Measurements from ENCODE around the gene NMBR. TPM values are rescaled to one million over a fixed set of nuclear protein-coding genes. Genes with fewer than 3 reads are reported as not detected.
"Not testable (repeated sequence)": the region's sequence is repeated elsewhere in the genome, so short reads cannot be mapped to it uniquely, and the experiment has no call there.

NMBR gene
- total RNA-seq: not detected

DNA sequence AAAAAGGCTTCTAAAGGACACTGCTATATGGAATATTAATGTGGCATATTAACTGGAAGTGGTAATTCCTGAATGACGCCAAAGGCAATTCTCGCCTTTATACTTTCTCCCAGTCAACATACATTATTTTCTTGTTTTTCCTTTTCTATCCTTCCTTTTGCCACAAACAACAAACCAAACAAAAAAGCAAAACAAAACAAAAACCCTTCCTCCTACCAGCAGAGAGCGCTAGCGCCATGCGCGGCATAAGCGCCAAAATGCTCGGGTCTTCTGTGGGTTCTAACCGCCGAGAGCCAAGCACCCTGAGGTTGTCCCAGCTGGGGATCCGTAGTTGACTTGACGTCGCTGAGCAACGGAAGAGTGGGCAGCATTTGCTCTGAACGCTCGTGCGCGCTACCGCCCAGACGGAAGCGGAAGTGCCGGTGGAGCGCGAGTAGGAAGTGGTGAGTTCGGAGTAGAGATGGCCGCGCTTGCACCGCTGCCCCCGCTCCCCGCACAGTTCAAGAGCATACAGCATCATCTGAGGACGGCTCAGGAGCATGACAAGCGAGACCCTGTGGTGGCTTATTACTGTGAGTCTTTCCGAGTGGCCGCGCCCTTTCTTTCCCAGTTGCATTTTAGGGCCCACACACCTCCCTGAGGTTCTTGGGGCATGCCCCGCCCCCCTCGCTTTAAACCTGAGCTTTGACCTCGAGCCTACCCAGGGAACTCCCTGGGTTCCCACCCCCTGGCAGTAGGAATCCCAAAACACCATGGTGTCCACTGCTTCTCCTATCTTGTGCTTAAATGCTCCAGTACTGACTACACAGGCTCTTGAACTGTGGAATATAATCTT is at the start of gene NMBR, which contains the start of gene VTA1:
TSS of gene NMBR (minus strand) at position 295 of the 835 bp plus-strand sequence. CDS start 58,464 bp downstream, outside the sequence.
TSS of gene VTA1 (plus strand) at position 436 of the 835 bp plus-strand sequence. CDS start at position 461, 25 bp downstream.
- Histone ChIP-seq H3K27ac (ENCODE audit: low read depth, low read length) (peak within 1 kb of the TSS; percentile 45), H3K36me3 (ENCODE audit: control insufficient read depth in 3 of 3, insufficient read depth in 3 of 3, low read length in 3 of 3) (no peaks in the 10 kb centered on the region), H3K9ac (ENCODE audit: low read depth in 1 of 3, low read length in 3 of 3) (peak within 1 kb of the TSS; percentile 80 to 87 (median 85))

DNA sequence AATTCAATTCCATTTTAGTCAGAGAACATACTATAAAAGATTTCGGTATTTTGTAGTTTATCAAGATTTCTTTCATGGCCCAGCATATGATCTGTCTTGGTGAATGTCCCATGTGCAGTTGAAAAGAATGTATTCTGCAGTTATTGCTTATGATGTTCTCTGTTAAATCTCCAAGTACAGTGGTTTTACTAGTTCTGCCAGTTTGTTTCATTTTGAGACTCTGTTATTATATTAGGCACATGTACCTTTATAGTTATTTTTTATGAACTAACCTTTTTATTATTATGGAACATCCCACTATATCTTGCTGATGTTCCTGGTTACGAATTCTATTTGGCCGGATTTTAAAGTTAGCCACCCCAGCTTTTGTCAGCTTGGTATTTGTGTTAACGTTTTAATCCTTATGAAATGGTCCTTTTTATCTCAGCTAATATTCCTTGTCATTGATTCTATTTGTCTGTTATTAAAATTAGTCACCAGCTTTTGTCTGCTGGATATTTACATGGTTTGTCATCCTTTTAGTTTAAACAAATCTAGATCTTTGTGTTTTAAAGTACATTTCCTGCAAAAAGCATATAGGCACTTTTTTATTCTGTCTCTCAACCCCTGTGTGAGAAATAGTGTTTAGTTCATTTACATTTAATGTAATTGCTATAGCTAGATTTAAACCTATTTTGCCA is 49.1 kb upstream of the NMBR start:
- Histone ChIP-seq H3K4me3 (ENCODE audit: low read length in 3 of 3) (no peak overlapping the region), H3K27me3 (ENCODE audit: control insufficient read depth in 3 of 3, insufficient read depth in 3 of 3, low read length in 3 of 3) (no peaks in the 10 kb centered on the region), H3K4me1 (ENCODE audit: control insufficient read depth in 3 of 3, insufficient read depth in 3 of 3, low read length in 3 of 3) (no peaks in the 10 kb centered on the region), H3K27ac (ENCODE audit: low read depth, low read length) (no peak overlapping the region), H3K9ac (ENCODE audit: low read depth in 1 of 3, low read length in 3 of 3) (no peak overlapping the region), H3K9me3 (ENCODE audit: control insufficient read depth in 3 of 3, low read length in 3 of 3) (no peaks in the 10 kb centered on the region), H3K36me3 (ENCODE audit: control insufficient read depth in 3 of 3, insufficient read depth in 3 of 3, low read length in 3 of 3) (peaks cover 0 to 9% (median 8%) of the 10 kb centered on the region in 3 donors)

More for the DNA sequence above, at the start of gene NMBR, which contains the start of gene VTA1:
- Histone ChIP-seq H3K4me1 (ENCODE audit: control insufficient read depth in 3 of 3, insufficient read depth in 3 of 3, low read length in 3 of 3) (peaks cover 7 to 10% (median 10%) of the 10 kb centered on the region in 3 donors), H3K9me3 (ENCODE audit: control insufficient read depth in 3 of 3, low read length in 3 of 3) (no peaks in the 10 kb centered on the region), H3K27me3 (ENCODE audit: control insufficient read depth in 3 of 3, insufficient read depth in 3 of 3, low read length in 3 of 3) (no peaks in the 10 kb centered on the region), H3K4me3 (ENCODE audit: low read length in 3 of 3) (peak within 1 kb of the TSS; percentile 92 to 99 (median 97))

GRCh38 chr6:142193621-142194020 is 46.7 kb upstream of the NMBR start:
- Histone ChIP-seq H3K27ac (ENCODE audit: low read depth, low read length) (no peak overlapping the region), H3K4me1 (ENCODE audit: control insufficient read depth in 3 of 3, insufficient read depth in 3 of 3, low read length in 3 of 3) (no peaks in the 10 kb centered on the region), H3K36me3 (ENCODE audit: control insufficient read depth in 3 of 3, insufficient read depth in 3 of 3, low read length in 3 of 3) (peaks cover 0 to 8% (median 4%) of the 10 kb centered on the region in 3 donors), H3K27me3 (ENCODE audit: control insufficient read depth in 3 of 3, insufficient read depth in 3 of 3, low read length in 3 of 3) (no peaks in the 10 kb centered on the region), H3K9ac (ENCODE audit: low read depth in 1 of 3, low read length in 3 of 3) (no peak overlapping the region), H3K4me3 (ENCODE audit: low read length in 3 of 3) (no peak overlapping the region), H3K9me3 (ENCODE audit: control insufficient read depth in 3 of 3, low read length in 3 of 3) (no peaks in the 10 kb centered on the region)

GRCh38 chr6:142192343-142192742 is 45.4 kb upstream of the NMBR start:
- peaks cover 0 to 5% (median 0%) of the 10 kb centered on the region in 3 donors for H3K36me3 ChIP-seq (ENCODE audit: control insufficient read depth in 3 of 3, insufficient read depth in 3 of 3, low read length in 3 of 3)
- H3K27ac ChIP-seq (ENCODE audit: low read depth, low read length): no peak overlapping the region
- H3K4me1 ChIP-seq (ENCODE audit: control insufficient read depth in 3 of 3, insufficient read depth in 3 of 3, low read length in 3 of 3): no peaks in the 10 kb centered on the region
- H3K9ac ChIP-seq (ENCODE audit: low read depth in 1 of 3, low read length in 3 of 3): no peak overlapping the region
- no peaks in the 10 kb centered on the region for H3K9me3 ChIP-seq (ENCODE audit: control insufficient read depth in 3 of 3, low read length in 3 of 3)
- no peak overlapping the region for H3K4me3 ChIP-seq (ENCODE audit: low read length in 3 of 3)
- H3K27me3 ChIP-seq (ENCODE audit: control insufficient read depth in 3 of 3, insufficient read depth in 3 of 3, low read length in 3 of 3): no peaks in the 10 kb centered on the region

GRCh38 chr6:142189057-142189456 is 42.1 kb upstream of the NMBR start:
- Histone ChIP-seq H3K4me3 (ENCODE audit: low read length in 3 of 3) (no peak overlapping the region), H3K36me3 (ENCODE audit: control insufficient read depth in 3 of 3, insufficient read depth in 3 of 3, low read length in 3 of 3) (peaks cover 0 to 5% (median 0%) of the 10 kb centered on the region in 3 donors), H3K4me1 (ENCODE audit: control insufficient read depth in 3 of 3, insufficient read depth in 3 of 3, low read length in 3 of 3) (no peaks in the 10 kb centered on the region), H3K9ac (ENCODE audit: low read depth in 1 of 3, low read length in 3 of 3) (no peak overlapping the region), H3K27me3 (ENCODE audit: control insufficient read depth in 3 of 3, insufficient read depth in 3 of 3, low read length in 3 of 3) (no peaks in the 10 kb centered on the region), H3K27ac (ENCODE audit: low read depth, low read length) (no peak overlapping the region), H3K9me3 (ENCODE audit: control insufficient read depth in 3 of 3, low read length in 3 of 3) (no peaks in the 10 kb centered on the region)

DNA sequence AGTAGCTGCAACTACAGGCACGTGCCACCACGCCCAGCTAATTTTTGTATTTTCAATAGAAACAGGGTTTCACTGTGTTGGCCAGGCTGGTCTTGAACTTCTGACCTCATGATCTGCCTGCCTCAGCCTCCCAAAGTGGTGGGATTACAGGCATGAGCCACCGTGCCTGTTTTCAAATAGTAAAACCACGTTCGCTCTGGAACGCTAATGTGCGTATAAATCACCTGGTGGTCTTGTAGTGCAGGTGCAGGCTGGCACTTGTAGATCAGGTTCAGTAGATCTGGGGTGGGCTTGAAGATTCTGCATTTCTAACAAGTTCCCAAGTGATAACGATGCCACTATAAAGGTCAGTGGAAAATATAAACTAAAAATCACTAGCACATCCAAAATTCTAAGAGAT is 41.4 kb upstream of the NMBR start:
- not testable (repeated sequence) for H3K9ac ChIP-seq (ENCODE audit: low read depth in 1 of 3, low read length in 3 of 3); H3K9me3 ChIP-seq (ENCODE audit: control insufficient read depth in 3 of 3, low read length in 3 of 3); H3K36me3 ChIP-seq (ENCODE audit: control insufficient read depth in 3 of 3, insufficient read depth in 3 of 3, low read length in 3 of 3); H3K4me1 ChIP-seq (ENCODE audit: control insufficient read depth in 3 of 3, insufficient read depth in 3 of 3, low read length in 3 of 3); H3K4me3 ChIP-seq (ENCODE audit: low read length in 3 of 3); H3K27me3 ChIP-seq (ENCODE audit: control insufficient read depth in 3 of 3, insufficient read depth in 3 of 3, low read length in 3 of 3); H3K27ac ChIP-seq (ENCODE audit: low read depth, low read length)

DNA sequence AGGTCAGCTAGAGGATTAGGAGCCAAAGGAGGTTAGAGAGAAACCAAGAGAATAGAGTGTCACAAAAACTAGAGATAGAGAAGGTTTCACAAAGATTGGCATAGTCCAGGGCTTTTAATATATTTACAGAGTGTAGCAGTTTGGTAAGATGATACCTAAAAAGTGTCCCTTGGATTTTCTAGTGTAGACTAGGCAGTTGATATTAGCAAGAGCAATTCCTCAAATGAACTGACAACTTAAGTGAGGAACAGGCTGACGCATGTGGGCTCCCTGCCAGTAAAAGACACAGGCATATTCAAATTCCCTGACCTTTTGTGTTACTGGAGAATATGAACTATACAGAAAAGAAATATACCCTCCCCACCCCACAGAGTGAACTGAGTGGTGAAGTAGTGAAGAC is 40.3 kb upstream of the NMBR start:
- Histone ChIP-seq H3K27ac (ENCODE audit: low read depth, low read length) (no peak overlapping the region), H3K27me3 (ENCODE audit: control insufficient read depth in 3 of 3, insufficient read depth in 3 of 3, low read length in 3 of 3) (no peaks in the 10 kb centered on the region), H3K36me3 (ENCODE audit: control insufficient read depth in 3 of 3, insufficient read depth in 3 of 3, low read length in 3 of 3) (peaks cover 0 to 5% (median 0%) of the 10 kb centered on the region in 3 donors), H3K9me3 (ENCODE audit: control insufficient read depth in 3 of 3, low read length in 3 of 3) (no peaks in the 10 kb centered on the region), H3K4me1 (ENCODE audit: control insufficient read depth in 3 of 3, insufficient read depth in 3 of 3, low read length in 3 of 3) (no peaks in the 10 kb centered on the region), H3K4me3 (ENCODE audit: low read length in 3 of 3) (no peak overlapping the region), H3K9ac (ENCODE audit: low read depth in 1 of 3, low read length in 3 of 3) (no peak overlapping the region)

DNA sequence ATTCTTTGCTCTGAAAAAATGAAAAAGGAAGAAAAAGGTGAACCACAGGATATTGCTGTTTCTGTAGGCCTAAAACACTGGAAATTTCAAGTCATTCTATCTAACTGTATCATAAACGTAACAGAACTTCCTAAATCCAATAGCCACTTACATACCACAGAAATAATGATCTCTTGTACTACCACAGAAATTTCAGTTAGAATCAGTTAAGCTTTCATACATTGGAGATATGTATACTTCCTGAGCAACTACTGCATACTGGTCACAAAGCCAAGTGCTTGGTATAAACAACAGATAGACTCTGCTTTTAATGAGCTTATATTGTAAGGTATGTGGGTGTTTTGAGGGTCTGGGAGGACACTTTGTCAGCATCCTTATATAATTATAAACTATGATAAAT is 38.7 kb upstream of the NMBR start:
- H3K4me3 ChIP-seq (ENCODE audit: low read length in 3 of 3): no peak overlapping the region
- no peaks in the 10 kb centered on the region for H3K4me1 ChIP-seq (ENCODE audit: control insufficient read depth in 3 of 3, insufficient read depth in 3 of 3, low read length in 3 of 3)
- H3K36me3 ChIP-seq (ENCODE audit: control insufficient read depth in 3 of 3, insufficient read depth in 3 of 3, low read length in 3 of 3): peaks cover 0 to 5% (median 0%) of the 10 kb centered on the region in 3 donors
- H3K27ac ChIP-seq (ENCODE audit: low read depth, low read length): no peak overlapping the region
- no peaks in the 10 kb centered on the region for H3K27me3 ChIP-seq (ENCODE audit: control insufficient read depth in 3 of 3, insufficient read depth in 3 of 3, low read length in 3 of 3)
- H3K9me3 ChIP-seq (ENCODE audit: control insufficient read depth in 3 of 3, low read length in 3 of 3): no peaks in the 10 kb centered on the region
- no peak overlapping the region for H3K9ac ChIP-seq (ENCODE audit: low read depth in 1 of 3, low read length in 3 of 3)

DNA sequence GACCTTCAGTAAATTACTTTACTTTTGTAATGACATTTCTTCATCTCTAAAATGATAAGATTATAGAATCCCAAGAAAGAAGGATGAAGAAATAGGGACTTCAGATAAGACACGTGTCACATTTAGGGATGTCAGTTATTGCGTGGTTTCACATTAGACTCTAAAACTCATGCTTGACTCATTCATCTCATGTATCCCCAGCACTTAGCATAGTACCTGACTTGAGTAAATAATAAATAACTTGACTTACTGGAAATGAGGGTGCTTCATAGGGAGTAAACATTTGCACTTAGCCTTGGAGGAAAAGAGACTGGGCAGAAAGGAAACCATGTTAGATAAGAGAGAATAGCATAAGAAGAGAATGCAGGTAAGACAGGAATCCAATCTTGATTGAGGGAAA is 37.4 kb upstream of the NMBR start:
- Histone ChIP-seq H3K9me3 (ENCODE audit: control insufficient read depth in 3 of 3, low read length in 3 of 3) (no peaks in the 10 kb centered on the region), H3K36me3 (ENCODE audit: control insufficient read depth in 3 of 3, insufficient read depth in 3 of 3, low read length in 3 of 3) (no peaks in the 10 kb centered on the region), H3K9ac (ENCODE audit: low read depth in 1 of 3, low read length in 3 of 3) (no peak overlapping the region), H3K27me3 (ENCODE audit: control insufficient read depth in 3 of 3, insufficient read depth in 3 of 3, low read length in 3 of 3) (no peaks in the 10 kb centered on the region), H3K4me1 (ENCODE audit: control insufficient read depth in 3 of 3, insufficient read depth in 3 of 3, low read length in 3 of 3) (no peaks in the 10 kb centered on the region), H3K4me3 (ENCODE audit: low read length in 3 of 3) (no peak overlapping the region), H3K27ac (ENCODE audit: low read depth, low read length) (no peak overlapping the region)

DNA sequence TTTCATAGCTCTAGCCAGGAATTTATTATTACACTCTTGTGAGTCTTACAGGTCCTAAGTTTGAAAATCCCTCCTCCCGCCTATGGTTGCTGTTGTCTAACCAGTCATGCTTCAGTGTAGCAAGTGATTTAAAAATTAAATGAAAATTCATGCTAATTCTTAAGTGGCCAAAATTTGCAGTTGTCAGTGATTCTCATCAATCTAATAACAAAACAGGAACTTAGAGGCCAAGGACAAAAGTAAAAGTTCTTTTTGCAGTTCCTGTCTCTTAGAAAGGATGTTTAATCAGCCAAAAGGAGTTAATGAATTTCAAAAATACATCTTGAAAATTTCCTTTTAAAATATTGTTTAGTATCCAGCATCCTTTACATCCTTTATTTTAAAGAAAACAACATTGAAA is 36.4 kb upstream of the NMBR start:
- Histone ChIP-seq H3K4me3 (ENCODE audit: low read length in 3 of 3) (no peak overlapping the region), H3K27me3 (ENCODE audit: control insufficient read depth in 3 of 3, insufficient read depth in 3 of 3, low read length in 3 of 3) (no peaks in the 10 kb centered on the region), H3K27ac (ENCODE audit: low read depth, low read length) (no peak overlapping the region), H3K36me3 (ENCODE audit: control insufficient read depth in 3 of 3, insufficient read depth in 3 of 3, low read length in 3 of 3) (no peaks in the 10 kb centered on the region), H3K4me1 (ENCODE audit: control insufficient read depth in 3 of 3, insufficient read depth in 3 of 3, low read length in 3 of 3) (no peaks in the 10 kb centered on the region), H3K9me3 (ENCODE audit: control insufficient read depth in 3 of 3, low read length in 3 of 3) (no peaks in the 10 kb centered on the region), H3K9ac (ENCODE audit: low read depth in 1 of 3, low read length in 3 of 3) (no peak overlapping the region)

All from skeletal muscle tissue (tissue), 4 donors.